SJSA1 (cell line): ENCODE data around the gene JTB. TPM values are rescaled to one million over a fixed set of nuclear protein-coding genes. Genes with fewer than 3 reads are reported as not detected.

ENCODE experiments used
- DNase-seq, 2 experiments: peaks; one replicate each; pipeline ENCODE4 v3.0.0-alpha.2; 2015 to 2020; ENCODE audit warnings: low spot score in 2 of 2, low read depth in 1 of 2
- H3K27ac ChIP-seq: fragments of 250-450 bp; sonication (Bioruptor Pico); 2 replicates; pipeline ENCODE4 v1.5.1; 2020; ENCODE audit warnings: mild to moderate bottlenecking, moderate library complexity
- H3K27me3 ChIP-seq: fragments of 250-450 bp; sonication (Bioruptor Pico); replicated peaks from 2 replicates; pipeline ENCODE4 v1.5.1; 2020; ENCODE audit warnings: mild to moderate bottlenecking, moderate library complexity
- H3K36me3 ChIP-seq: fragments of 250-450 bp; sonication (Bioruptor Pico); 2 replicates; pipeline ENCODE4 v1.5.1; 2020; ENCODE audit warnings: mild to moderate bottlenecking
- H3K4me1 ChIP-seq: fragments of 250-450 bp; sonication (Bioruptor Pico); replicated peaks from 2 replicates; pipeline ENCODE4 v1.6.1; 2021; ENCODE audit warnings: mild to moderate bottlenecking
- H3K4me3 ChIP-seq: fragments of 250-450 bp; sonication (Bioruptor Pico); 2 replicates; pipeline ENCODE4 v1.5.1; 2020; ENCODE audit warnings: mild to moderate bottlenecking
- H3K9me3 ChIP-seq: fragments of 250-450 bp; sonication (Bioruptor Pico); replicated peaks from 2 replicates; pipeline ENCODE4 v1.5.1; 2020; ENCODE audit warnings: mild to moderate bottlenecking
- total RNA-seq: library from RNA; depleted of rRNA; stranded (reverse); fragments of >200 nt; shearing (Covaris generic); gene quantifications from 2 replicates; pipeline ENCODE4 v1.2.3, GENCODE V29; 2014; rRNA removed

The JTB gene
- total RNA-seq, 1 experiment from 2014 or later = 232 TPM

- peaks cover 28% of the 10 kb centered on the region for H3K36me3 ChIP-seq
- no peak overlapping the region for H3K27ac ChIP-seq
- no peak overlapping the region for H3K4me3 ChIP-seq
- H3K27me3 ChIP-seq = no peaks in the 10 kb centered on the region
- H3K4me1 ChIP-seq = peaks cover 14% of the 10 kb centered on the region
- no peaks in the 10 kb centered on the region for H3K9me3 ChIP-seq
- DNase-seq = no peak
These were observed 48.6 kb downstream of the JTB start for GRCh38 chr1:153928791-153929341.

- Histone ChIP-seq H3K27ac (no peak overlapping the region), H3K27me3 (no peaks in the 10 kb centered on the region), H3K9me3 (no peaks in the 10 kb centered on the region), H3K36me3 (peaks cover 24% of the 10 kb centered on the region), H3K4me3 (no peak overlapping the region), H3K4me1 (peaks cover 16% of the 10 kb centered on the region)
- DNase-seq = no peak
These were observed 49.2 kb downstream of the JTB start for GRCh38 chr1:153928245-153928644.

GRCh38 chr1:153926405-153926804 is 51.1 kb downstream of the JTB start:
- no peak overlapping the region for H3K4me3 ChIP-seq
- H3K9me3 ChIP-seq = no peaks in the 10 kb centered on the region
- no peak overlapping the region for H3K27ac ChIP-seq
- DNase-seq = no peak
- H3K27me3 ChIP-seq = no peaks in the 10 kb centered on the region
- peaks cover 9% of the 10 kb centered on the region for H3K36me3 ChIP-seq
- H3K4me1 ChIP-seq = peaks cover 19% of the 10 kb centered on the region

Other genes with a start within 250 kb of the JTB start
- 17.2 and 23.4 TPM in 2 replicates for gene INTS3, start 249.6 kb downstream of the JTB start, total RNA-seq
- gene SLC27A3, start 202.3 kb downstream of the JTB start, total RNA-seq = 5.7 and 11.9 TPM in 2 replicates
- gene GATAD2B, start 54.7 kb downstream of the JTB start, total RNA-seq = 3.7 and 4.6 TPM in 2 replicates
- gene DENND4B, start 31.0 kb downstream of the JTB start, total RNA-seq = 3.9 and 12.6 TPM in 2 replicates
- 10.0 and 10.3 TPM in 2 replicates for gene CRTC2, start 19.1 kb downstream of the JTB start, total RNA-seq
- 141 and 153 TPM in 2 replicates for gene SLC39A1, start 14.1 kb downstream of the JTB start, total RNA-seq
- 3.2 and 4.0 TPM in 2 replicates for gene CREB3L4, start 9.8 kb downstream of the JTB start, total RNA-seq
- gene RAB13, start 8.7 kb upstream of the JTB start, total RNA-seq = 33.5 and 36.2 TPM in 2 replicates
- gene RPS27, start 13.1 kb upstream of the JTB start, total RNA-seq = 1,681 and 2,337 TPM in 2 replicates
- not detected in 2 replicates for gene NUP210L, start 177.4 kb upstream of the JTB start, total RNA-seq
- gene TPM3, start 214.4 kb upstream of the JTB start, total RNA-seq = 847 and 1,117 TPM in 2 replicates
- gene CFAP141, start 228.7 kb upstream of the JTB start, total RNA-seq = not detected in 2 replicates
- 83.4 and 92.1 TPM in 2 replicates for gene UBAP2L, start 243.3 kb upstream of the JTB start, total RNA-seq